BLaER1 (cell line): ENCODE results near the gene RWDD2A.
"Not testable (repeated sequence)": the region's sequence is repeated elsewhere in the genome, so short reads cannot be mapped to it uniquely, and the experiment has no call there.

Source experiments
- H3K27ac ChIP-seq: shearing (Covaris generic); formaldehyde crosslinking; 2 replicates; pipeline ENCODE4 v1.8.1; 2022
- H3K27me3 ChIP-seq: shearing (Covaris generic); formaldehyde crosslinking; 2 replicates; pipeline ENCODE4 v1.8.1; 2022
- H3K36me3 ChIP-seq: shearing (Covaris generic); formaldehyde crosslinking; 2 replicates; pipeline ENCODE4 v1.8.1; 2022
- H3K4me1 ChIP-seq: shearing (Covaris generic); formaldehyde crosslinking; 2 replicates; pipeline ENCODE4 v1.8.1; 2022
- H3K4me2 ChIP-seq: shearing (Covaris generic); formaldehyde crosslinking; 2 replicates; pipeline ENCODE4 v1.8.1; 2022
- H3K4me3 ChIP-seq: shearing (Covaris generic); formaldehyde crosslinking; 2 replicates; pipeline ENCODE4 v1.8.1; 2022
- H3K9ac ChIP-seq: shearing (Covaris generic); formaldehyde crosslinking; 2 replicates; pipeline ENCODE4 v1.8.1; 2022
- H3K9me3 ChIP-seq: shearing (Covaris generic); formaldehyde crosslinking; 2 replicates; pipeline ENCODE4 v1.8.1; 2022
- H4K20me1 ChIP-seq: shearing (Covaris generic); formaldehyde crosslinking; 2 replicates; pipeline ENCODE4 v1.8.1; 2022
- Cebpa-rat ChIP-seq: shearing (Covaris generic); IDR thresholded peaks from 2 replicates; pipeline ENCODE4 v1.8.1; 2022

RWDD2A gene

DNA sequence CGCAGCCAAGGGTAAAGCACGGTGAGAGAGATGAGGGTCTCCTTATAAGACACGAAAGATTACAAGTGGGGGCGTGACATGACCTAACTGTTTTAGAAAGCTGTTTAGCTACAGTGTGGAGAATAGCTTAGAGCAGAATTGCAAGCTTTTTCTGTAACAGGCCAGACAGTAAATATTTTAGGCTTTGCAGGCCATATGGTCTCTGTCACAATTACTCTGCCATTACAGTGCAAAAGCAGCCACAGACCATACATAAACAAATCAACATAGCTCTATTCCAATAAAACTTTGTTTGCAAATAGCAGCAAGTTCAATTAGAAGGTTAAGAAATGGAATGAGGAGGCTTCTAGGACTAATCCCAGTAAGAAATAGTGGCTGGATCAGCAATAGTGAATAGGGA, 16.9 kb upstream of the RWDD2A start:
- Histone ChIP-seq H3K4me2 (no peak overlapping the region), H4K20me1 (no peaks in the 10 kb centered on the region), H3K4me3 (no peak overlapping the region), H3K27ac (no peak overlapping the region), H3K27me3 (no peaks in the 10 kb centered on the region), H3K36me3 (peaks cover 29% of the 10 kb centered on the region), H3K4me1 (no peaks in the 10 kb centered on the region), H3K9me3 (no peaks in the 10 kb centered on the region), H3K9ac (no peak overlapping the region)
- no peak for TF ChIP-seq Cebpa-rat

- Histone ChIP-seq H3K36me3 (peaks cover 30% of the 10 kb centered on the region), H3K4me1 (no peaks in the 10 kb centered on the region), H4K20me1 (no peaks in the 10 kb centered on the region), H3K9ac (no peak overlapping the region), H3K4me3 (no peak overlapping the region), H3K27me3 (no peaks in the 10 kb centered on the region), H3K27ac (no peak overlapping the region), H3K9me3 (no peaks in the 10 kb centered on the region), H3K4me2 (no peak overlapping the region)
- TF ChIP-seq Cebpa-rat = no peak
Observed at GRCh38 chr6:83180426-83180950, 12.7 kb upstream of the RWDD2A start.

- Histone ChIP-seq H3K9me3 (no peaks in the 10 kb centered on the region), H3K9ac (no peak overlapping the region), H3K4me2 (no peak overlapping the region), H4K20me1 (no peaks in the 10 kb centered on the region), H3K27ac (no peak overlapping the region), H3K27me3 (no peaks in the 10 kb centered on the region), H3K36me3 (peaks cover 38% of the 10 kb centered on the region), H3K4me1 (no peaks in the 10 kb centered on the region), H3K4me3 (no peak overlapping the region)
- no peak for TF ChIP-seq Cebpa-rat
Observed at GRCh38 chr6:83182114-83182513, 11.0 kb upstream of the RWDD2A start.

DNA sequence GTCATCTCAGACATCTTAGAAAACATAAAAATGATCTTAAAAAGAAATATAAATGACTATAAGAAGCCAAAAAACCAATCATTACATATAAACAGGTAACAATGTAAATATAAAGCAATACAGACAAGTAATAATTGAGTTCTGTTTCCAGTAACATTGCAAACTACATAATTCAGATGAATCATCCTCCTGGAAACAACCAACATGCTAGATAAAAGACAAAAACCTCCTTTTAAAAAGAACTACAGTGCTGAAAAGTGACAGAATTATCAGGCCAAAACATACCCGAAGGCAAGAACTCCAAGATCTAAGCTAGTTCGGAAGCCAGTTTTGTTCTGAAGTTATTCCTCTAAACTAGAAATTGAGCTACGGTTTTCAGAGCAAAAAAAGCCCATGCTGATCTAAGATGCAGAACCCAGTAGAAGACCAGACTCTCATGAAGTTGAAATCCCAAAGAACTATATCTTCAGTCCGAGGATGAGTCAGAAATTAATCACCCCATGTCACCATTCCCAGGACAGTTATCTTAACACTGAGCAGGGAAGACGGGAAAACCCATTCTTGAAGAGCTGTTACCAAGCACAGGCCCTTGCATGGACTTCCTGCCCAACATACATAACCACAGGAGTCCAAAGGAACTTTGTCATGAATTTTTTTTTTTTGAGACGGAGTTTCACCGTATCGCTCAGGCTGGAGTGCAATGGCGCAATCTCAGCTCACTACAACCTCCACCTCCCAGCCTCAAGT, 9.9 kb upstream of the RWDD2A start:
- Histone ChIP-seq H3K9me3 (no peaks in the 10 kb centered on the region), H3K36me3 (peaks cover 38% of the 10 kb centered on the region), H4K20me1 (no peaks in the 10 kb centered on the region), H3K27me3 (no peaks in the 10 kb centered on the region), H3K4me2 (no peak overlapping the region), H3K9ac (no peak overlapping the region), H3K4me1 (no peaks in the 10 kb centered on the region), H3K27ac (no peak overlapping the region), H3K4me3 (no peak overlapping the region)
- TF ChIP-seq Cebpa-rat = no peak

GRCh38 chr6:83185096-83185495, 8.1 kb upstream of the RWDD2A start:
- Histone ChIP-seq H3K27me3 (no peaks in the 10 kb centered on the region), H3K4me3 (no peak overlapping the region), H3K9ac (no peak overlapping the region), H4K20me1 (no peaks in the 10 kb centered on the region), H3K36me3 (peaks cover 38% of the 10 kb centered on the region), H3K9me3 (no peaks in the 10 kb centered on the region), H3K27ac (no peak overlapping the region), H3K4me2 (no peak overlapping the region), H3K4me1 (no peaks in the 10 kb centered on the region)
- TF ChIP-seq Cebpa-rat = no peak

GRCh38 chr6:83188501-83188900, 4.7 kb upstream of the RWDD2A start:
- Histone ChIP-seq H3K4me2 (no peak overlapping the region), H3K9ac (no peak overlapping the region), H3K36me3 (peaks cover 19% of the 10 kb centered on the region), H3K4me3 (no peak overlapping the region), H3K27ac (no peak overlapping the region), H3K9me3 (no peaks in the 10 kb centered on the region), H3K27me3 (no peaks in the 10 kb centered on the region), H4K20me1 (no peaks in the 10 kb centered on the region), H3K4me1 (no peaks in the 10 kb centered on the region)
- TF ChIP-seq Cebpa-rat = no peak

DNA sequence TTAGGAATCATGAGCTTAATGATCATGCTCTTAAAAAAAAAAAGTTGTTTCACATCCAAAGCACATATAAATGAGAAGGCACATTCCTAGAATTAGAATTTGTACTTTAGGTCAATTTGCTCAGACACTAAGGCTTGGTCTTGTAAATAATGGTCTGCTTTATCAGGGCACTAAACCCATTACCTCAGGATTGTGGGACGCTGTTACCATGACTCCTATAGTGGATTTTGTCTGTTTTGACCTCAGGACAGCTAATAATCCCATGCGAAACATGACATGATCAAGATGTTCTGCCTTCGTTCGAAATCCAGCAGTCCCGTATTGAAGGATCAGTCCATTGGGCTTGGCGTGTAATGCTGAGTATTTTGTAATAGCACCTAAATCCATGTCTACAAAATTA, 2.5 kb upstream of the RWDD2A start:
- Histone ChIP-seq H3K4me1 (peaks cover 7% of the 10 kb centered on the region; the same call in 1 of the 2 replicates), H3K9me3 (no peaks in the 10 kb centered on the region), H4K20me1 (no peaks in the 10 kb centered on the region), H3K36me3 (peaks cover 7% of the 10 kb centered on the region), H3K4me2 (no peak overlapping the region), H3K4me3 (no peak overlapping the region), H3K27ac (no peak overlapping the region), H3K27me3 (no peaks in the 10 kb centered on the region), H3K9ac (no peak overlapping the region)
- TF ChIP-seq Cebpa-rat = no peak

- H4K20me1 ChIP-seq, H3K4me1 ChIP-seq, H3K27me3 ChIP-seq, H3K9me3 ChIP-seq, H3K27ac ChIP-seq, H3K36me3 ChIP-seq: not testable (repeated sequence)
- Histone ChIP-seq H3K4me3 (peak overlapping the region; percentile 79), H3K4me2 (peak overlapping the region; percentile 71), H3K9ac (0 out of 2 replicates have a peak overlapping the region, but pooled peaks have one; percentile 83)
Observed at GRCh38 chr6:83191974-83192373, 1.2 kb upstream of the RWDD2A start.

DNA sequence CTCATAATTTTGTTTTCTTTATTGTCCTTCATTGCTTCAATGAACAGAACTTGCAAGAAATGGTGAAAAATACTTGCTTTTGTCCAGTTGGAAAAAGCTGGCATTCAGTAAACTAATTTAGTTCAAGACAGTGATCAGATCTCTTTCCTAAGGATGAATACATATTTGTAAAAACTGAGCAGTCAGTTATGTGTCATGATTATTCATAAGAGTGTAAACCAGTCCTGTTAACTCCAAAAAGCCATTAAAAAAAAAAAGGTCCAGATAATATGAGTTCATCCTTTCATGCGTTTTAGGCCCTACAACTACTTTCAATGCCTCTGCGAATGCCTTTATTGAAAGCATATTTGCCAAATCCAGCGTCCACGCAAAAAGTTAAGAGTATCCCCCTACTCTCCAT, 701 bp upstream of the RWDD2A start:
- Histone ChIP-seq H3K36me3 (no peaks in the 10 kb centered on the region), H3K4me3 (peak overlapping the region; percentile 79), H3K4me2 (peak overlapping the region; percentile 71), H4K20me1 (no peaks in the 10 kb centered on the region), H3K27ac (peak overlapping the region; percentile 78; the same call in 1 of the 2 replicates), H3K27me3 (no peaks in the 10 kb centered on the region), H3K4me1 (peaks cover 7% of the 10 kb centered on the region; the same call in 1 of the 2 replicates), H3K9ac (peak overlapping the region; percentile 83), H3K9me3 (no peaks in the 10 kb centered on the region)
- TF ChIP-seq Cebpa-rat = no peak

DNA sequence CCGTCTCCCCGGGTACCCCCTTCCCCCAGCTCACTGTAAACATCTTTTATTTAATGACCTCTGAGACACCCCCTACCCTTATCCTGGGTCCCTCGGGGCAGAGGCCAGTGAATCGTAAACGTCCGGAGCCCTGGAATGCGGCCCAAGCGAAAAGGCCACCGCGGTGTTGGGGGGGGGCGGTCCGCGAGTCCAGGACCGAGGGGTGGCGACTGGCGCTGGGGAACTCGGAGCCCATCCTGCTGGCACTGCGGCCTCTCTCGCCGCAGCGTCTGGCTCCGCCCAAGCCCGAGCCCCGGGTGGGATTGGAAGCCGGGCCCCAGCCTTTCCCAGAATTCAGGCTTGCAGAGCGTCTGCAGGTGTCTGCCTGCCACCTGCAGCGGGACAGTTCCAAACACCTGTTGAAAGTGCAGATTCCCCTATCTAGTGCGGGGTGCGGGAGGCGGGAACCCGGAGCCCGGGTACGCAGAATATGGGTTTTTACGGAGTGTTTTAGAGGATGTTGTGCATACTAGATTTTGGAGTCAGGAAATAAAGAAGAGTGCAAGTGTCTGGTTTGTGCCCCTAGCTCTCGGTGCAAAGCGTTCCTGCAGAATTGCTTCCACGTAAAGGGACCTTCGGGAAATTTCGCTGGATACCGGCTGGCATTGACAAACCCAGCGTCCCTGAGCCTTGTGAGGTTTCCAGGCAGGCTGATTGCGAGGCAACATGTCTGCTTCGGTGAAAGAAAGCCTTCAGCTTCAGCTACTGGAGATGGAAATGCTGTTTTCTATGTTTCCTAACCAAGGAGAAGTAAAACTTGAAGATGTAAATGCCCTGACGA, 800 bp downstream of the RWDD2A start:
- Histone ChIP-seq H3K4me1 (peaks cover 7% of the 10 kb centered on the region; the same call in 1 of the 2 replicates), H3K4me2 (peak overlapping the region; percentile 85), H3K27ac (peak overlapping the region; percentile 78), H3K36me3 (no peaks in the 10 kb centered on the region), H4K20me1 (no peaks in the 10 kb centered on the region), H3K4me3 (peak overlapping the region; percentile 79), H3K27me3 (no peaks in the 10 kb centered on the region), H3K9me3 (no peaks in the 10 kb centered on the region), H3K9ac (peak overlapping the region; percentile 83)
- no peak for TF ChIP-seq Cebpa-rat
